Activated CD8-positive, alpha-beta memory T cell treated with anti-CD3 and anti-CD28 coated beads, Interleukin-2, amount 10 ng/mL, durations not matched to agents 7 days and 5 days (primary cell): ENCODE data around the gene NOP9. TPM values are rescaled to one million over a fixed set of nuclear protein-coding genes. Genes with fewer than 3 reads are reported as not detected.
A peak's percentile ranks its signal among the peaks of the same experiment; 100 is the strongest.
"Not testable (repeated sequence)": the region's sequence is repeated elsewhere in the genome, so short reads cannot be mapped to it uniquely, and the experiment has no call there.

Source experiments
- ATAC-seq: fragments of 150-1000 bp; cut with Tn5 transposase; one replicate; pipeline ENCODE4 v1.10.0; 2021; ENCODE audit warnings: moderate library complexity
- CTCF ChIA-PET: fragments of 350-600 bp; sonication (Branson Sonifier 250); formaldehyde crosslinking; loops from one replicate; lab custom pipeline; 2021; ENCODE audit warnings: antibody characterized with exemption; lab: Charles Lee
- DNase-seq: peaks from one replicate; pipeline ENCODE4 v3.0.0-alpha.2; 2020
- H3K27ac Mint-ChIP-seq: one replicate; pipeline ENCODE4 v1.8.0; 2021; ENCODE audit warnings: mild to moderate bottlenecking, mixed read lengths
- H3K27me3 Mint-ChIP-seq: one replicate; pipeline ENCODE4 v1.8.0; 2021; ENCODE audit warnings: mixed read lengths
- H3K36me3 Mint-ChIP-seq: one replicate; pipeline ENCODE4 v1.8.0; 2021; ENCODE audit warnings: mild to moderate bottlenecking, mixed read lengths
- H3K4me1 Mint-ChIP-seq: one replicate; pipeline ENCODE4 v1.8.0; 2021; ENCODE audit warnings: mixed read lengths
- H3K4me3 Mint-ChIP-seq: one replicate; pipeline ENCODE4 v1.8.0; 2021; ENCODE audit warnings: mild to moderate bottlenecking, moderate library complexity, mixed read lengths
- H3K9me3 Mint-ChIP-seq: one replicate; pipeline ENCODE4 v1.8.0; 2022; ENCODE audit warnings: low read depth, mixed read lengths
- total RNA-seq, 2 experiments: library from RNA; stranded (reverse); gene quantifications; one replicate each; pipeline ENCODE4 v1.2.3, GENCODE V29; 2021

The NOP9 gene
- total RNA-seq, 2 experiments from 2014 or later: 34.2 to 38.3 TPM

- no peak overlapping the region for H3K27ac Mint-ChIP-seq
Measured at GRCh38 chr14:24315807-24316596, 16.4 kb downstream of the NOP9 start.

GRCh38 chr14:24316597-24316950, 16.9 kb downstream of the NOP9 start:
- DNase-seq (no peak), ATAC-seq (no peak)
- CTCF ChIA-PET: interaction anchor here (1.0 kb wide), 1 partner anchor 88 kb away, joined by 3 read pairs; no protein-coding TSS in a partner anchor
- Mint-ChIP-seq H3K9me3 (no peaks in the 10 kb centered on the region), H3K4me1 (peaks cover 52% of the 10 kb centered on the region), H3K4me3 (no peak overlapping the region), H3K36me3 (peaks cover 18% of the 10 kb centered on the region), H3K27ac (no peak overlapping the region), H3K27me3 (peaks cover 12% of the 10 kb centered on the region)

More at GRCh38 chr14:24315807-24316596, 16.4 kb downstream of the NOP9 start:
- Mint-ChIP-seq H3K36me3 (peaks cover 18% of the 10 kb centered on the region), H3K9me3 (no peaks in the 10 kb centered on the region), H3K27me3 (peaks cover 12% of the 10 kb centered on the region), H3K4me3 (no peak overlapping the region), H3K4me1 (peaks cover 52% of the 10 kb centered on the region)
- ATAC-seq: no peak
- CTCF ChIA-PET: no interaction called here
- DNase-seq: no peak

GRCh38 chr14:24317141-24317928, 17.7 kb downstream of the NOP9 start:
- ATAC-seq (no peak), DNase-seq (no peak)
- Mint-ChIP-seq H3K9me3 (no peaks in the 10 kb centered on the region), H3K4me1 (peaks cover 44% of the 10 kb centered on the region), H3K36me3 (peaks cover 18% of the 10 kb centered on the region), H3K27ac (no peak overlapping the region), H3K4me3 (no peak overlapping the region), H3K27me3 (peaks cover 12% of the 10 kb centered on the region)
- CTCF ChIA-PET: interaction anchor here (1.0 to 25.2 kb wide), 4 partner anchors 7 to 113 kb away, joined by 3 to 854 read pairs (median 82); partner anchors contain the start of genes CBLN3, CIDEB, KHNYN and LTB4R

DNA sequence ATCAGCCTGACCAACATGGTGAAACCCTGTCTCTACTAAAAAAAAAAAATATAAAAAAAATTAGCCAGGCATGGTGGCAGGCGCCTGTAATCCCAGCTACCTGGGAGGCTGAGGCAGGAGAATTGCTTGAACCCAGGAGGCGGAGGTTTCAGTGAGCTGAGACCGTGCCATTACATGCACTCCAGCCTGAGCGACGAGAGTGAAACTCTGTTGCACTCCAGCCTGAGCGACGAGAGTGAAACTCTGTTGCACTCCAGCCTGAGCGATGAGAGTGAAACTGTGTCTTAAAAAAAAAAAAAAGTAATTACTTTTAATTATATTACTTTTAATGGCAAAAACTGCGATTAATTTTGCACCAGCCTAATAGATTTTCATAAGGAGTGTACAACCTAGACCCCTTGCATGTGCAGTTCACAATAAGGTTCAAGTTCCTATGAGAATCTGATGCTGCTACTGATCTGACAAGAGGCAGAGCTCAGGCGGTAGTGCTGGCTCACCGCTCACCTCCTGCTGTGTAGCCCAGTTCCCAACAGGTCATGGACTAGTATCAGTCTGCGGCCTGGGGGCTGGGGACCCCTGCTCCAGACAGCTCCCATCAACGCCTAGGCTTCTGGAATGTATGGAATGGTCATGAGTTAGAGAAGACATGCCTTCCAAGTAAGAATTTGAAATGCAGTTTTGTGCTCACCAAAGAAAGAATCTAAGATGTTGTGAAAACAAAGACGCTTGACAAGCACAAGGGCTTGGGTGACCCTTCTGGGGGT, 21.7 kb downstream of the NOP9 start:
- peaks cover 4% of the 10 kb centered on the region for H3K36me3 Mint-ChIP-seq
- H3K27ac Mint-ChIP-seq: no peak overlapping the region
- H3K4me3 Mint-ChIP-seq: no peak overlapping the region
- H3K9me3 Mint-ChIP-seq: no peaks in the 10 kb centered on the region
- H3K27me3 Mint-ChIP-seq: peaks cover 12% of the 10 kb centered on the region
- ATAC-seq (no peak), DNase-seq (no peak)
- CTCF ChIA-PET: interaction anchor here (0.9 to 25.2 kb wide), 6 partner anchors 11 to 109 kb away, joined by 3 to 854 read pairs (median 6); partner anchors contain the start of genes CBLN3, CIDEB, KHNYN and LTB4R
- H3K4me1 Mint-ChIP-seq: peaks cover 12% of the 10 kb centered on the region

DNA sequence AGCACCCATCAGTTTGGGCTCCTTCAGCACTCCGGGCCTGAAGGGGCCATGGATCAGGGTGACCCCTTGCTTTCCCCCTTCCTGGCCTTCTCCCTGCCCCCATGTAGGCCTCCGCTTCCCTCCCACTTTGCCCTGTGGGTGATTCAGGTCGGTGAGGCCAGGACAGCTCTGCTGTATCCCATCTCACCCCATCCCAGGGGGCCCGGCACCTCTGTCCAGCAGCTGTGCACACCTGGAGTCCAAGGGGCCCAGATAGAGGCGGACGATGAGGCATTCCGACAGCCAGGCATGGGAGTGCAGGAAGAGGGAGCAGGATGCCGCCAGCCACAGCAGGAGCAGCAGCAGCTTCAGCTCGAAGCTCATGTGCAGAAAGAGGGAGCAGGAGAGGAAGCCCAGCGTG, 23.0 kb downstream of the NOP9 start:
- DNase-seq (no peak), ATAC-seq (no peak)
- no peaks in the 10 kb centered on the region for H3K9me3 Mint-ChIP-seq
- peaks cover 10% of the 10 kb centered on the region for H3K4me1 Mint-ChIP-seq
- H3K4me3 Mint-ChIP-seq: no peak overlapping the region
- CTCF ChIA-PET: interaction anchor here (1.1 to 25.2 kb wide), 5 partner anchors 9 to 107 kb away, joined by 3 to 854 read pairs (median 7); partner anchors contain the start of genes CBLN3, CIDEB, KHNYN and LTB4R
- no peak overlapping the region for H3K27ac Mint-ChIP-seq
- H3K36me3 Mint-ChIP-seq: no peaks in the 10 kb centered on the region
- peaks cover 12% of the 10 kb centered on the region for H3K27me3 Mint-ChIP-seq

GRCh38 chr14:24323341-24323740, 23.7 kb downstream of the NOP9 start:
- CTCF ChIA-PET: interaction anchor here (13.2 to 25.2 kb wide), 2 partner anchors 13 to 107 kb away, joined by 148 to 854 read pairs; partner anchors contain the start of genes CBLN3, CIDEB, KHNYN and LTB4R
- DNase-seq (no peak), ATAC-seq (no peak)
- H3K27me3 Mint-ChIP-seq: peaks cover 12% of the 10 kb centered on the region
- H3K36me3 Mint-ChIP-seq: no peaks in the 10 kb centered on the region
- H3K9me3 Mint-ChIP-seq: no peaks in the 10 kb centered on the region
- no peak overlapping the region for H3K27ac Mint-ChIP-seq
- H3K4me3 Mint-ChIP-seq: no peak overlapping the region
- peaks cover 15% of the 10 kb centered on the region for H3K4me1 Mint-ChIP-seq

DNA sequence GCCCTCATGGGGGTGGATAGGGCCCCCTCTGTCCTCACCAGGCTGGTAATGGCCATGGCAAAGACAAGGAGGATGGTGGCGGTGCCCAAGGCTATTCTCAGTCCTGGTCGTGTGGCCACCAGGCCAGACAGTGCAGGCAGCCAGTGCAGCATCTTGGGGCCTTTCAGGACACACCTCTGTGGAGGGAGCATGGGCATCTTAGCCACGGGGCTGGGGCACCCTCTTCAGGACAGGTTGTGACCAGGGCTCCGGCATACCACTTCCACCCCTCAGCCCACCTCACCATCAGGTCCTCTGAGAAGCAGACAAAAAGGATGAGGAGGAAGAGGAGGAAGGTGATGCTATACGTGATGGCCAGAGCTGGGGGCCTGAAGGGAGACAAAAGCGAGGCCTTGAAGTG, 24.4 kb downstream of the NOP9 start:
- Mint-ChIP-seq H3K27ac (no peak overlapping the region), H3K4me1 (peaks cover 22% of the 10 kb centered on the region), H3K4me3 (no peak overlapping the region), H3K9me3 (no peaks in the 10 kb centered on the region), H3K27me3 (peaks cover 12% of the 10 kb centered on the region), H3K36me3 (no peaks in the 10 kb centered on the region)
- CTCF ChIA-PET: interaction anchor here (1.3 to 25.2 kb wide), 5 partner anchors 10 to 106 kb away, joined by 3 to 854 read pairs (median 9); partner anchors contain the start of genes CBLN3, CIDEB, KHNYN and LTB4R
- ATAC-seq (no peak), DNase-seq (no peak)

- Mint-ChIP-seq H3K4me1 (peaks cover 33% of the 10 kb centered on the region), H3K36me3 (no peaks in the 10 kb centered on the region), H3K27me3 (peaks cover 4% of the 10 kb centered on the region), H3K4me3 (no peak overlapping the region), H3K27ac (no peak overlapping the region), H3K9me3 (no peaks in the 10 kb centered on the region)
- no peak for DNase-seq
- ATAC-seq: no peak
- CTCF ChIA-PET: interaction anchor here (1.0 to 25.2 kb wide), 6 partner anchors 9 to 105 kb away, joined by 3 to 854 read pairs (median 6); partner anchors contain the start of genes CBLN3, CIDEB, KHNYN and LTB4R
Measured at GRCh38 chr14:24325041-24325530, 25.4 kb downstream of the NOP9 start.

DNA sequence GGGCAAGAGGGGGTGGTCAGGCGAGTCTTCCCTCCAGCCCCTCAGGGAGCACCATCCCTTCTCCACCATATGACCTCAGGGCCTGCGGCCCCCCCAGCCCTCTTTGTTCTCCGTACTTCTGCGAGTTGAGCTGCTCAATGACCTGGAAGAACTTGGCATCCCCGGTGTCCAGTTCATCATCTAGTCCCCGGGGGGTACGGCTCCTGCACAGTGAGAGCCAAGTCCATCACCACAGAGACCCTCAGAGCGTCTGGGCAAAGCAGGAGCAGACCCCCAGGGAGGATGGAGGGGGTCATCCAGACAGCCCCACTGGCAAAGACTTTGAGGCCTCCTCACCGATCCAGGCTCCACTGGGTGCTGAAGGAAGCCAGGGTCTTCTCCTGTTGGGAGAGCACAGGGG, 26.3 kb downstream of the NOP9 start:
- DNase-seq (no peak), ATAC-seq (no peak)
- peaks cover 37% of the 10 kb centered on the region for H3K4me1 Mint-ChIP-seq
- CTCF ChIA-PET: interaction anchor here (1.0 to 25.2 kb wide), 3 partner anchors 16 to 104 kb away, joined by 3 to 854 read pairs (median 148); partner anchors contain the start of genes CBLN3, CIDEB, KHNYN and LTB4R
- H3K27me3 Mint-ChIP-seq: peaks cover 7% of the 10 kb centered on the region
- no peaks in the 10 kb centered on the region for H3K9me3 Mint-ChIP-seq
- no peaks in the 10 kb centered on the region for H3K36me3 Mint-ChIP-seq
- no peak overlapping the region for H3K27ac Mint-ChIP-seq
- no peak overlapping the region for H3K4me3 Mint-ChIP-seq

- CTCF ChIA-PET: interaction anchor here (1.1 to 25.2 kb wide), 5 partner anchors 11 to 103 kb away, joined by 6 to 854 read pairs (median 112); partner anchors contain the start of genes CBLN3, CIDEB, KHNYN and LTB4R
- H3K27ac Mint-ChIP-seq: peak overlapping the region; percentile 77
- H3K4me3 Mint-ChIP-seq: no peak overlapping the region
- ATAC-seq: no peak
- peaks cover 50% of the 10 kb centered on the region for H3K4me1 Mint-ChIP-seq
- no peaks in the 10 kb centered on the region for H3K9me3 Mint-ChIP-seq
- no peak for DNase-seq
- no peaks in the 10 kb centered on the region for H3K36me3 Mint-ChIP-seq
- H3K27me3 Mint-ChIP-seq: peaks cover 15% of the 10 kb centered on the region
Measured at GRCh38 chr14:24327303-24327702, 27.7 kb downstream of the NOP9 start.

GRCh38 chr14:24327914-24328313, 28.3 kb downstream of the NOP9 start:
- DNase-seq: peak; percentile 57
- CTCF ChIA-PET: interaction anchor here (1.2 to 25.2 kb wide), 5 partner anchors 18 to 102 kb away, joined by 3 to 854 read pairs (median 112); partner anchors contain the start of genes CBLN3, CIDEB, DHRS1 and KHNYN
- not testable (repeated sequence) for ATAC-seq, H3K36me3 Mint-ChIP-seq, H3K9me3 Mint-ChIP-seq, H3K4me3 Mint-ChIP-seq, H3K27ac Mint-ChIP-seq
- Mint-ChIP-seq H3K27me3 (peaks cover 19% of the 10 kb centered on the region), H3K4me1 (peaks cover 54% of the 10 kb centered on the region)

DNA sequence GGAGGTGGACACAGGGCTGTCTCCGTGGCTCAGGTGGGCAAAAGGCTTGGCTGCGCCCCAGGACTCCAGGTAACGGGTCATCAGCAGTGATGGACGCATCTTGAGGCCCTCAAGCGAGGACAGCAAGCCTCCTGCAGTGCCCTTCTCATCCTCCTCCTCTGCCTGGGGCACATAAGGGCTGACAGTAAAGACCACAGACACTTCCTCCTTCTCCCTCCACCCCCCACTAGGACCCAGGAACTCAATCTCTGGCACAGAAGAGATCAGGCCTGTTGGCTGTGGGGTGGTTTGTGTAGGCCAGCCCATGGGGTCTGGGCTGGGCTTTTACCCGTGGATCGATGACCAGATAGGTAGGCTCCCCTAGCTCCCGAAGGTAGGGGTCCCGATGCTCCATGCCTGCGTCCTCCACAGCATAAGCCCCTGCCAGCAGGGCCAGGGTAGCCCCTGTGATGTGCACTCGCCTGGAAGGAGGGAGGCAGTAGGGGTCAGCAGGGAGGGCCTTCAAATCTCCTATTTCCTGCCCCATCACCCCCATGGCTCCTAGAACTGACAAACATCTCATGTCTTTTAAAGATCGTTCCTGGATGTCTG, 29.5 kb downstream of the NOP9 start:
- no peak for ATAC-seq
- CTCF ChIA-PET: interaction anchor here (0.8 to 25.2 kb wide), 8 partner anchors 10 to 215 kb away, joined by 3 to 854 read pairs (median 4); partner anchors contain the start of genes CBLN3, CIDEB, DHRS1 and KHNYN
- H3K27ac Mint-ChIP-seq: peak overlapping the region; percentile 65
- H3K9me3 Mint-ChIP-seq: no peaks in the 10 kb centered on the region
- H3K4me1 Mint-ChIP-seq: peaks cover 63% of the 10 kb centered on the region
- DNase-seq: no peak
- H3K27me3 Mint-ChIP-seq: peaks cover 28% of the 10 kb centered on the region
- no peak overlapping the region for H3K4me3 Mint-ChIP-seq
- no peaks in the 10 kb centered on the region for H3K36me3 Mint-ChIP-seq
